IPS-20b (cell line): ENCODE results near the gene ANKS6.

Experiments used
- H3K27ac ChIP-seq: one replicate; pipeline ENCODE4 v1.5.1; 2013; ENCODE audit warnings: low read length
- H3K27me3 ChIP-seq: 2 replicates; pipeline ENCODE4 v1.6.1; 2013; ENCODE audit warnings: mild to moderate bottlenecking, low read length, inconsistent platforms; ENCODE audit not compliant: insufficient read depth
- H3K36me3 ChIP-seq: 2 replicates; pipeline ENCODE4 v1.6.1; 2013; ENCODE audit warnings: low read depth, mild to moderate bottlenecking, inconsistent platforms, low read length, moderate library complexity; ENCODE audit not compliant: insufficient read depth
- H3K4me1 ChIP-seq: 2 replicates; pipeline ENCODE4 v1.6.1; 2013; ENCODE audit warnings: mild to moderate bottlenecking, control low read depth, inconsistent platforms, low read length, moderate library complexity; ENCODE audit not compliant: insufficient read depth
- H3K4me3 ChIP-seq: 2 replicates; pipeline ENCODE4 v1.5.1; 2013; ENCODE audit warnings: mild to moderate bottlenecking, low read length, inconsistent platforms
- H3K9ac ChIP-seq: 2 replicates; pipeline ENCODE4 v1.6.1; 2013; ENCODE audit warnings: low read depth, mild to moderate bottlenecking, inconsistent platforms, low read length, moderate library complexity
- H3K9me3 ChIP-seq: 2 replicates; pipeline ENCODE4 v1.6.1; 2013; ENCODE audit warnings: mild to moderate bottlenecking, low read depth, low read length, inconsistent platforms; ENCODE audit not compliant: insufficient read depth

Gene ANKS6

DNA sequence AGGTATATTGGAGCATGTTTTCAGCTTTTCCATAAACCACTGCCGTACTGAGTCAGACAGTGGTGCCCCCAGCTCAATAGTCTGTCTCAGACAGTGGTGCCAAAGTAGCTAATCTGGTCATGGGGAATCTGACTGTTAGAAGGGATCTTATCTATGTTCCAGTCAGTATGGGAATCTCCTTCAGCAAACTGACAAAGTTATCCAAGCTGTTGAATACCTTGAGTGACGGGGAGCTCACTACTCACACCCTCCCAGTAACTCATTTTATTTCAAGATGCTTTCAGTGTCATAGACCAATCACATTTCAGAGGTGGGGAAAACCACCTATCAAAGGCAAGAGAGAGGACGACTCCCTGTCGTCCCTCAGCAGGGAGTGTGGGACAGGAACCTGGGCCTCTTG lies 18.7 kb downstream of the ANKS6 start:
- Histone ChIP-seq H3K4me1 (no peaks in the 10 kb centered on the region), H3K36me3 (peaks cover 56% of the 10 kb centered on the region), H3K27ac (no peak overlapping the region), H3K27me3 (no peaks in the 10 kb centered on the region), H3K4me3 (no peak overlapping the region), H3K9ac (no peak overlapping the region), H3K9me3 (no peaks in the 10 kb centered on the region)

DNA sequence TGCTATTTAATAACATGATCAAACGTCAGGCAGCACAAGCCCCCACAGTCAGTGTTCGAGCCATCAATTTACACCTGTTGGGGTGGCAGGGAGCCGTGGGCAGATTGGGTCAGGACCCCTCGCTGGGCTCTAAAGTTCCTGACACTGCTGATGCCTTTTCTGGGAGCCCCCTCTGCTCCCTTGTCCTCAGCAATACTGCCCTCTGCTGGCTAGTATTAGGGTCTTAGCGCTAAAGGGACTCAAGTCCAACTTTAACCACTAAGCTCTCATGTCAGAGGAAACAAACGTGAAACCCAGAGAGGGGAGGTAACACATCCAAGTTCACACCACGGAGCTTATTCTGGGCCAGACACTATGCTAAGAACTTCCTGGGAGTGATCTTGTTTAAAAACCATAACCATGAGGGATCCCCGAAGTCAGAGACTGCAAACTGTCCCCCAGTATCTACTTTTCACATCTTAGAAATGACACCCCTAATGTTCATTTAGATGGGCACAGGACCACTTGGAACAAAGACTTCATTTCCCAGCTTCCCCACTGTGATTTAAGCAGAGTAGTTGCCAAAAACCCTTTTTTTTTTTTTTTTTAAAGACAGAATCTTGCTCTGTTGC lies 20.4 kb downstream of the ANKS6 start:
- H3K9me3 ChIP-seq: no peaks in the 10 kb centered on the region
- H3K27ac ChIP-seq: no peak overlapping the region
- no peaks in the 10 kb centered on the region for H3K27me3 ChIP-seq
- no peak overlapping the region for H3K4me3 ChIP-seq
- no peak overlapping the region for H3K9ac ChIP-seq
- H3K36me3 ChIP-seq: peaks cover 56% of the 10 kb centered on the region
- H3K4me1 ChIP-seq: no peaks in the 10 kb centered on the region

DNA sequence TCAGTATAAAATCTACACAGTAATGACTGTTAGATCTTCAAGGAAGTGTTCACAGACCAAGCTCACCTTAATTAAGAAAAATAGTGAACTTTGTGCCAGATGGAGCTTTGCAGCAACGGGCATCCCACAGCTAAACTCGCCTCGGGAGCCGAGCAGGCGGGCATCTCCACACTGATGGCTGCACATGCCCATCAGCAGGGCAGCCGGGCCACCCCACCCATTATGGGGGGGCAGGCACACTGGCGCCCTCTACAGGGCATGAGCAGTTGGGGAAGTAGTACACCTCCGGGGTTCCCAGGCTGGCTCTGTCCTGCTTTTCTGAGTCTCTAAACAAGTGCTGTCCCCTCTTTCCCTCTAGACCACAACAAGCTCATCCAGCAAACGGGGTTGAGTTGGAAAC lies 21.6 kb downstream of the ANKS6 start:
- Histone ChIP-seq H3K4me3 (no peak overlapping the region), H3K36me3 (peaks cover 62% of the 10 kb centered on the region), H3K9me3 (no peaks in the 10 kb centered on the region), H3K27me3 (no peaks in the 10 kb centered on the region), H3K9ac (no peak overlapping the region), H3K27ac (no peak overlapping the region), H3K4me1 (no peaks in the 10 kb centered on the region)

DNA sequence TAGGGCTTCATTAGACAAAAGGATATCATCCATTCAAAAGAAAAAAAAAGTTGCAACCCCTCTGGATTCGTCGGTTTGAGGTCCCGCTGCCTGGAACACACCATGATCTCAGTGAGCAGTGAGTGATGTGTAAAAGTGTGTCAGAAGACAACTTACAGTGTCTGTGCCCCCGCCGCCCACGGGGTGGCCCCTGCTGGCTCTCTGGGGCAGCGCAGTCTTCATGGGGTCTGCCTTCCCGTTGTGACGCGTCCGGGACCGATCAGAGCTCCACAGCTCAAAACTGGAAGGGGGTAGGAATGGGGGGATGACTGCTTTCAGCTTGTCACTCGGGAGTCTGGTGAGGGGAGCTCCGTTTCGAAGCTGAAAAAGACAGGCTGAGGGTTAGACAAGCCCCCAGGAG lies 22.6 kb downstream of the ANKS6 start:
- H3K4me3 ChIP-seq: no peak overlapping the region
- peaks cover 69% of the 10 kb centered on the region for H3K36me3 ChIP-seq
- H3K27ac ChIP-seq: no peak overlapping the region
- H3K9me3 ChIP-seq: no peaks in the 10 kb centered on the region
- no peaks in the 10 kb centered on the region for H3K4me1 ChIP-seq
- no peak overlapping the region for H3K9ac ChIP-seq
- no peaks in the 10 kb centered on the region for H3K27me3 ChIP-seq

DNA sequence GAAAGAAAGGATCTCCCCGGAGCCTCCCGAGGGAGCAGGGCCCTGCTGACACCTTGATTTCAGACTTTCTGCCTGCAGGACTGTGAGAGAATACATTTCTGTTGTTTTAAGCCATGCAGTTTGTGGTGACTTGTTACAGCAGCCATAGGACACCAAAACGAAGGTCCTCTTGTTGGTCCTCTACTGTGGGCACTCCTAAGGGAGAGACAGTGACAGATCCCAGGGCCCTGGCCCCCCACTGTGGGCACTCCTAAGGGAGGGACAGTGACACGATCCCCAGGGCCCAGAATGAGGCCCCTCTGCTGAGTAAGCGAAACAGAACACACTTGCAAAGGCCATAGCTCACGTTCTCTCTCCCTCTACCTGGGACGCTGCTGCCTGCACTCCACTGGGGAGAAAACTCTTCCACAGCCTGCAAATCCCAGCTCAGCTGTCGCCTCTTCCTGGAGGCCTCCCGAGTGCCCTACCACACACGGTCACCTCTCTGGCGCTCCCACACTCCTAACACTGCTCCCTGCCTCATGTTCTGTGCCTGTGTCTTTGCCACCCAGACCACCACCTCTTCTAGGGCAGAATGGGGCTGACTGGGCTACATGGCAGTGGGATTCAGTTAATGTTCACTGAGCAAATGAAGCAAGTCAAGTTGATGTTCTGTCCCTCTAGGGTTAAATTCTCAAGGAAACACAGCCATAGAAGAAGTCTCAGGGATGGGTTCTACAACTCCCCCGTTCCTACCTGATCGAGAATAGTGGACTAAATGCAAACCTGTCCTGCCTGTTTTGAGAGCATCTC lies 23.8 kb downstream of the ANKS6 start:
- no peaks in the 10 kb centered on the region for H3K9me3 ChIP-seq
- H3K9ac ChIP-seq: no peak overlapping the region
- H3K4me1 ChIP-seq: no peaks in the 10 kb centered on the region
- H3K36me3 ChIP-seq: peaks cover 75% of the 10 kb centered on the region
- H3K27me3 ChIP-seq: no peaks in the 10 kb centered on the region
- H3K4me3 ChIP-seq: no peak overlapping the region
- no peak overlapping the region for H3K27ac ChIP-seq

DNA sequence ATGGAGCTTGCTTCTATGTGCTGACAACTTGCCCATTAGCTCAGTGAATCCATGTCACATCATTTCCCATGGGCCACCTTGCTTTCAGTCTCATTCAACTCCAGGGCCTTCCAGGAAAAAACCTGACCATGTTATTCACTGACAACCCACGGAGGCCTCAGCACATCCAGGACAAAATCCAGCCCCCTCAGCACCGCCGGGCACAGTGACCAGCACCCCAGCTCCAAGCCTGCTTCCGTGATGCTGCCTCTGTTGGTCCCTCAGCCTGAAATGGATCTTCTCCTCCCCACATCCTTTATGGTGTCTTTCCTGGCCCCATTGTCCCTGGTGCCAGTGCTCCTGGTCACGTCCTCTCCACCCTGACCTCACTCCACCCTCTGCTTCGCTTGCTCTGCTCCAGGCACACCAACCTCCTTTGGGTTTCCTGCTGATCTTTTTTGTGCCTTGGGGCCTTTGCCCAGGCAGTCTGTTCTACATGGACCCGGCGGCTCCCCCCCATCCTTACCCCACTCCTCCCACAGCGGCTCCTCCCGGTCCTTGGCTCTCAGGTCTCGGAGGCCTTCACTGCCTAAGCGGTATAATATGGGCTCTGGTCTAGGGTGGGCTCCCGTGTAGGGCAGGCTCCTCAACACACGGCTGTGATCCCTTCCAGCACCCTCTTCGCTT lies 25.0 kb downstream of the ANKS6 start:
- peaks cover 75% of the 10 kb centered on the region for H3K36me3 ChIP-seq

DNA sequence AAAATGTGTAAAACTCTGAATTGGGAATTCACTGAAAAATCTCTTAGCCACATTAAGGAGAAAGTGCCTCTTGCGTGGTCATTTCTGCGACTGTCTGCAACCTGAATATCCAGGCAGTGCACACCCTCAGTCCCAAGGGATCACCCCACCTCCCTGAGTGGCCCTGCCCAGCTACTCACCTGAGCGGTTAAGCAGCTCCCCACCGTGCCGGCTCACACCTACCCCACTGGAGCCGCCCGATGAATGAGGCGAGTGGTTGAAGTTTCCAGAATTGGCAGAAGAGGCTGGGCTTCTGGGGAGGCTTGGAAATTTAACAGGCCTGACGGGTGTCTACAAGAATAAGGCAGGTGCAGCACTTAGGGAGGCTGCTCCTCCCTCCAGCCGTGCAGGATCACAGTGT lies 25.6 kb downstream of the ANKS6 start:
- H3K36me3 ChIP-seq: peaks cover 78% of the 10 kb centered on the region

More for the DNA sequence above, 25.0 kb downstream of the ANKS6 start:
- no peak overlapping the region for H3K4me3 ChIP-seq
- H3K9ac ChIP-seq: no peak overlapping the region
- H3K9me3 ChIP-seq: no peaks in the 10 kb centered on the region
- no peak overlapping the region for H3K27ac ChIP-seq
- no peaks in the 10 kb centered on the region for H3K27me3 ChIP-seq
- no peaks in the 10 kb centered on the region for H3K4me1 ChIP-seq

DNA sequence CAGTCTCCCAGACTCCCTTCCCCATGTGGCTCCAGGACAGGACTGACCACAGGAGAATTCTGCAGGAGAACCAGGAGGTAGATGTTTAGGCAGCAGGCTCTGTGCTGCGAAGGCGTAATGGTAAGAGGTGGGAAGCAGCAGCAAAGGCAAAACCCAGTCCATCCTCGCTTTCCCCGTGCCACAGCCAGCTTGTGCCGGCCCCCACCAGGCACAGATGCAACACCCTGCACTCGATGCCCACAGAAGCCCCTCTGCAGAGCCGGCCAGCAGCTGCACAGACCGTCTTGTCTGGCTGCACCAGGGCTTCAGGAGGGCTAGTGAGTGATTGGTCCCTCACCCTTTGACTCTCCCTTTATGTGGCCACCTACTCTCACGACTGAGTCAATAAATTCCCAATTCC lies 28.0 kb downstream of the ANKS6 start:
- Histone ChIP-seq H3K27ac (no peak overlapping the region), H3K4me3 (no peak overlapping the region), H3K27me3 (no peaks in the 10 kb centered on the region), H3K9ac (no peak overlapping the region), H3K9me3 (no peaks in the 10 kb centered on the region), H3K4me1 (no peaks in the 10 kb centered on the region), H3K36me3 (peaks cover 74% of the 10 kb centered on the region)

More for the DNA sequence above, 25.6 kb downstream of the ANKS6 start:
- H3K4me1 ChIP-seq: no peaks in the 10 kb centered on the region
- H3K27ac ChIP-seq: no peak overlapping the region
- H3K4me3 ChIP-seq: no peak overlapping the region
- no peaks in the 10 kb centered on the region for H3K9me3 ChIP-seq
- no peaks in the 10 kb centered on the region for H3K27me3 ChIP-seq
- H3K9ac ChIP-seq: no peak overlapping the region

DNA sequence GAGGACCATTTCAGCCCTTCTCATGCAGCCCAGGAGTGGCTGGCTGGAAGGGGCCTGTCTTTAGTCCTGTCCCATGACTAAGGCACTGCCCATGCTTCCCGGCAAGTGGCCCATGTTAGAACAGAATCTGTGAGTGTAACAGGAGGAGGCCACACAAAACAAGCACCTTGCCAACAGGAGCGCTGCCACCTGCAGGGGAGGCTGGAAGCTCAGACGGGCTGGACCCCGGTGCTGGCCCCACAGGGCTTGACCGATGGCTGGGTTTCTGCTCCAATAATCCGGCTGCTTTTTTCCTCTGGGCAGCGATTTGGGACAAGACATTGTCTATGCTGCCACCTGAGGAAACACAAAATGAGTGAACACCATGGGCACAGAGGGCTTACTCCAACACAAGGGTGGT lies 28.4 kb downstream of the ANKS6 start:
- Histone ChIP-seq H3K9ac (no peak overlapping the region), H3K36me3 (peaks cover 70% of the 10 kb centered on the region), H3K9me3 (no peaks in the 10 kb centered on the region), H3K27ac (no peak overlapping the region), H3K4me3 (no peak overlapping the region), H3K4me1 (no peaks in the 10 kb centered on the region), H3K27me3 (no peaks in the 10 kb centered on the region)

DNA sequence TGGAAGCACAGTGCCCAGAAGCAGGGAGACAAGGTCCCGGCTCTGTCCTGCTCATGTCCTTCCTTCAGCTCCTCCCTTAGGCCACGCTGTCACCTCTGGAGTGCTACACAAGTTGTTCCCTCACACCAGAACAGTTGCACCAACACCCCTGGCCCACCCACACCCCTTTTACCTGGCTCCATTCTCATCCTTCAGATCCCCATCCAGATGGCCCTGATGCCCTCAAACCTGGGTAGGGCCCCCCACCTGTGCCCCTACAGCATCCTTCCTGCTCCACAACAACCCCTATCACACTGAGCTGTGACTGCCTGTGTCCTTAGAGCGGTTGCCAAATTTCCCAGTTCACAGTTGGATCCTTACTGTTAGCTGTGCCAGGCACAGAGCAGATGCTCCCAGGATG lies 29.2 kb downstream of the ANKS6 start:
- Histone ChIP-seq H3K27ac (no peak overlapping the region), H3K36me3 (peaks cover 65% of the 10 kb centered on the region), H3K4me3 (no peak overlapping the region), H3K9ac (no peak overlapping the region), H3K4me1 (no peaks in the 10 kb centered on the region), H3K9me3 (no peaks in the 10 kb centered on the region), H3K27me3 (no peaks in the 10 kb centered on the region)

DNA sequence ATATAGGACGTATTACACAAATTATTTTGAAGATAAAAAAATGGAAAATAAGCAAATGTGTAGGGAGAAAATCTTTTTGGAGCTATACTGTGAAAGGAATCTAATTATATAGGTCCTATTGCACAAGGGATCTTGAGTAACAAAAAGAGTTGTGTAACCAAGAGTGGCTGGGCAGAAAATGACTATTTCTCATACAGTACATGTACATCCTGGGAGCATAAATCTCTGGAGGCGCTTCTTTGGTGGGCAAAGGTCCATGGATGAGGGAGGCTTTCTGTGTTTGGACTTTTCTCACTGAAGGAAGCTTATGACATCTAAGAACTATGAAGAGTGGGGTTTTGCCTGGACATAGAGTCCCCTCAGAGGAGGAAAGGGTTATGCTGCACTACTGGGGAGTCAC lies 29.8 kb downstream of the ANKS6 start:
- Histone ChIP-seq H3K4me1 (no peaks in the 10 kb centered on the region), H3K27me3 (no peaks in the 10 kb centered on the region), H3K9ac (no peak overlapping the region), H3K4me3 (no peak overlapping the region), H3K9me3 (no peaks in the 10 kb centered on the region), H3K36me3 (peaks cover 61% of the 10 kb centered on the region), H3K27ac (no peak overlapping the region)

DNA sequence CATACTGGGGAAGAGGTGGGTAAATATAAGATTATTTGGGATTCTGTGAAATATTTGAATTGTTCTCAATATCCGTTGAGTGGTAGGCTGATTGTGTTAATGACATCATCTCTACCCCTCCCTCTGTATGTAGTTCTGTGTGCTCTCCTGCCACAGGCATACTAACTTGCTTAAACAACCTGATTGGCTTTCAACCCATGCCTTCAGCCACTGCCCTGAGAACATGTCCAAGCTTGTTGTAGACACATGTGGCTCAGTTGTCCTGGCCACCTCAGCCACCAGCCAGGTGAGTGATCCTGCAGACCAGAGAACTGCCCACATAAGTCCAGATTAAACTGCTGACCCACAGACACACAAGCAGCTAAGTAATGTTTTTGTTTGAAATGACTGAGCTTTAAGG lies 31.1 kb downstream of the ANKS6 start:
- no peaks in the 10 kb centered on the region for H3K9me3 ChIP-seq
- H3K9ac ChIP-seq: no peak overlapping the region
- H3K4me1 ChIP-seq: no peaks in the 10 kb centered on the region
- H3K4me3 ChIP-seq: no peak overlapping the region
- peaks cover 56% of the 10 kb centered on the region for H3K36me3 ChIP-seq
- no peak overlapping the region for H3K27ac ChIP-seq
- no peaks in the 10 kb centered on the region for H3K27me3 ChIP-seq
